ENCODE results near the gene LINGO3. TPM values are rescaled to one million over a fixed set of nuclear protein-coding genes. Genes with fewer than 3 reads are reported as not detected.
A peak's percentile ranks its signal among the peaks of the same experiment; 100 is the strongest.
"Not testable (repeated sequence)": the region's sequence is repeated elsewhere in the genome, so short reads cannot be mapped to it uniquely, and the experiment has no call there.

Gene LINGO3
- total RNA-seq, 1 donor from 2014 or later: not detected

DNA sequence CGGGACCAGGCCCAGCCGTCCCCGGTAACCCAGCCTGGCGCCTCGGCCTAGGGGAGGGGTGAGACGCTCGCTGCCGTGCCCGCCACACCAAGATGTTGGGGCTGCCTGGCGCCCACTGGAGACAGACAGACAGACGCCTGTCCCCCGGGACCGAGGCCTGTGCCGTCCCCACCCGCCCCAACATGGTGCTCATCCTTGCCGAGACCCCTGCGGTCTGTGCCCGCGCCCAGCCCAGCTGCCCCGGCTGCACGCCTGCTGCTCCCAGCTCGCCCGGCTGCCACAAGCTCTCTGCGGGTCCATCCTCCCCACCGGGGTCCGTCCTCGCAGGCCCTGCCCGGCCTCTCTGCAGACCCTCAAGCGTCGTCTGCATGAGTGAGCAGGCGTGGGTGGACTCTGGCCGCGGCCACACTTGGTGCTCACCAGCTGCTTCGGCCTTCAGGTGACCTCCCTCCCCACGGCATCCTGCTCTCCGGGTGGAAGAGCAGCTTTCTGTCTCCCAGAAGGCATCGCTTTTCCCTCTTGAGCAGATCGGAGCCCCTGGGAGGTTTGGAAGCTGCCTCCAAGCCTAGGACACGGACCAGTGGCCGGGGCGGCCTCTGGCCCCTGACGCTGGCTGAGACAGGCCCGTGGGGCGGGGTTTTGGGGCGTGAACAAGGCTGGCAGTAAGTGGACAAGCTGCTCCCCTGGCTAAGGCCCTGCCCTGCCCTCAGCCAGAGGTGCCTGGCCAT is 45.4 kb upstream of the LINGO3 start:
- peaks cover 3% of the 10 kb centered on the region for H3K36me3 ChIP-seq (ENCODE audit: control insufficient read depth, insufficient read depth, low read length)
- H3K4me3 ChIP-seq (ENCODE audit: low read depth, low read length): no peak overlapping the region
- FAIRE-seq (no peak), DNase-seq (ENCODE audit: low read depth) (no peak)
- TF ChIP-seq, protein P1, sequence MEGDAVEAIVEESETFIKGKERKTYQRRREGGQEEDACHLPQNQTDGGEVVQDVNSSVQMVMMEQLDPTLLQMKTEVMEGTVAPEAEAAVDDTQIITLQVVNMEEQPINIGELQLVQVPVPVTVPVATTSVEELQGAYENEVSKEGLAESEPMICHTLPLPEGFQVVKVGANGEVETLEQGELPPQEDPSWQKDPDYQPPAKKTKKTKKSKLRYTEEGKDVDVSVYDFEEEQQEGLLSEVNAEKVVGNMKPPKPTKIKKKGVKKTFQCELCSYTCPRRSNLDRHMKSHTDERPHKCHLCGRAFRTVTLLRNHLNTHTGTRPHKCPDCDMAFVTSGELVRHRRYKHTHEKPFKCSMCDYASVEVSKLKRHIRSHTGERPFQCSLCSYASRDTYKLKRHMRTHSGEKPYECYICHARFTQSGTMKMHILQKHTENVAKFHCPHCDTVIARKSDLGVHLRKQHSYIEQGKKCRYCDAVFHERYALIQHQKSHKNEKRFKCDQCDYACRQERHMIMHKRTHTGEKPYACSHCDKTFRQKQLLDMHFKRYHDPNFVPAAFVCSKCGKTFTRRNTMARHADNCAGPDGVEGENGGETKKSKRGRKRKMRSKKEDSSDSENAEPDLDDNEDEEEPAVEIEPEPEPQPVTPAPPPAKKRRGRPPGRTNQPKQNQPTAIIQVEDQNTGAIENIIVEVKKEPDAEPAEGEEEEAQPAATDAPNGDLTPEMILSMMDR (IDR thresholded peaks at IDR 0.05; ENCODE audit: insufficient read depth, low read length, severe bottlenecking): no peak
- no peaks in the 10 kb centered on the region for H3K27me3 ChIP-seq (ENCODE audit: control insufficient read depth, insufficient read depth, low read length)

DNA sequence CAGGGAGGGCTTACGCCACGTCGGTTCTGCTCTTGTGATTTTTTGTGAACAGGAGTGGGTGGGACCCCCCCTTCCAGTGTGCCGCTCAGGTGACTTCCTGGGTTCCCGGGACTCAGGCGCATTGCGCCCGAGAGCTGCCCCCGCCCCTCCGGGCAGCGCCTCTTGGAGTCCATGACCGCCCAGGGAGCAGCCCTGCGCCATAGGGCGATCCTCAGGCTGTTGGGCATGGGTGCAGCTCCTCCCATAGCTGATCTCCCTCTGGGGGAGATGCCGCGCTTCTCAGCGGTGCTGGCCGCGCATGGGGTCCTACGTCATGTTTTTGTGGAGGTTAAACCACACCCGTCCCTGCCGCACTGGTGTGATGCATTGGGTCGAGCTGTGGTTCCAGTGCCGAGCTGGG is 44.2 kb upstream of the LINGO3 start:
- no peak for FAIRE-seq
- H3K36me3 ChIP-seq (ENCODE audit: control insufficient read depth, insufficient read depth, low read length): peaks cover 3% of the 10 kb centered on the region

GRCh38 chr19:2351591-2351990 is 43.6 kb upstream of the LINGO3 start:
- Histone ChIP-seq H3K4me3 (ENCODE audit: low read depth, low read length) (no peak overlapping the region), H3K27me3 (ENCODE audit: control insufficient read depth, insufficient read depth, low read length) (no peaks in the 10 kb centered on the region), H3K36me3 (ENCODE audit: control insufficient read depth, insufficient read depth, low read length) (peaks cover 3% of the 10 kb centered on the region)
- FAIRE-seq: no peak
- DNase-seq (ENCODE audit: low read depth): no peak
- TF ChIP-seq, protein P1 (IDR thresholded peaks at IDR 0.05; ENCODE audit: insufficient read depth, low read length, severe bottlenecking): no peak

More for the DNA sequence above, 44.2 kb upstream of the LINGO3 start:
- no peak for DNase-seq (ENCODE audit: low read depth)
- TF ChIP-seq, protein P1 (IDR thresholded peaks at IDR 0.05; ENCODE audit: insufficient read depth, low read length, severe bottlenecking): no peak
- Histone ChIP-seq H3K4me3 (ENCODE audit: low read depth, low read length) (no peak overlapping the region), H3K27me3 (ENCODE audit: control insufficient read depth, insufficient read depth, low read length) (no peaks in the 10 kb centered on the region)

DNA sequence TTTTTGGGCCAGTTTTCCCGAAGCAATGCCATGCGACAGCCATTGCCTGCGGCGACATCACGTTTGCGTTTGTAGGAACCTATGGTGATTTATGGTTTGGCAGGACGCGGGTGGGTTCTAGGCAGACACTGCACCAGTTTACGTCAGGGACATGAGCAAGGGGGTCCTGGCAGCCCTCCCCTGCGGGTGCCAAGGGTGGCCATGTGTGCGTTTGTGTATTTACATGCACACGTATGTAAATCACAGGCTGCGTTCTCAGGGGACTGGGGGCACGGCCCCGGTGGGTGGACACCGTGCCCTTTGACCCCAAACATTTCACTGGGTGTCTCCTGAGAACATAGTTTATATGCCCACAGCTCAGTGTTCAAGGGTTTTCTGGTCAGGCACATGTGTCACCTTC is 42.7 kb upstream of the LINGO3 start:
- no peaks in the 10 kb centered on the region for H3K27me3 ChIP-seq (ENCODE audit: control insufficient read depth, insufficient read depth, low read length)
- peaks cover 3% of the 10 kb centered on the region for H3K36me3 ChIP-seq (ENCODE audit: control insufficient read depth, insufficient read depth, low read length)
- no peak overlapping the region for H3K4me3 ChIP-seq (ENCODE audit: low read depth, low read length)
- no peak for DNase-seq (ENCODE audit: low read depth)
- TF ChIP-seq, protein P1 (IDR thresholded peaks at IDR 0.05; ENCODE audit: insufficient read depth, low read length, severe bottlenecking): no peak
- peak; percentile 68 for FAIRE-seq

- H3K27me3 ChIP-seq (ENCODE audit: control insufficient read depth, insufficient read depth, low read length); H3K4me3 ChIP-seq (ENCODE audit: low read depth, low read length); H3K36me3 ChIP-seq (ENCODE audit: control insufficient read depth, insufficient read depth, low read length); DNase-seq (ENCODE audit: low read depth); FAIRE-seq: not testable (repeated sequence)
Measured at GRCh38 chr19:2349818-2350217, 41.9 kb upstream of the LINGO3 start.

DNA sequence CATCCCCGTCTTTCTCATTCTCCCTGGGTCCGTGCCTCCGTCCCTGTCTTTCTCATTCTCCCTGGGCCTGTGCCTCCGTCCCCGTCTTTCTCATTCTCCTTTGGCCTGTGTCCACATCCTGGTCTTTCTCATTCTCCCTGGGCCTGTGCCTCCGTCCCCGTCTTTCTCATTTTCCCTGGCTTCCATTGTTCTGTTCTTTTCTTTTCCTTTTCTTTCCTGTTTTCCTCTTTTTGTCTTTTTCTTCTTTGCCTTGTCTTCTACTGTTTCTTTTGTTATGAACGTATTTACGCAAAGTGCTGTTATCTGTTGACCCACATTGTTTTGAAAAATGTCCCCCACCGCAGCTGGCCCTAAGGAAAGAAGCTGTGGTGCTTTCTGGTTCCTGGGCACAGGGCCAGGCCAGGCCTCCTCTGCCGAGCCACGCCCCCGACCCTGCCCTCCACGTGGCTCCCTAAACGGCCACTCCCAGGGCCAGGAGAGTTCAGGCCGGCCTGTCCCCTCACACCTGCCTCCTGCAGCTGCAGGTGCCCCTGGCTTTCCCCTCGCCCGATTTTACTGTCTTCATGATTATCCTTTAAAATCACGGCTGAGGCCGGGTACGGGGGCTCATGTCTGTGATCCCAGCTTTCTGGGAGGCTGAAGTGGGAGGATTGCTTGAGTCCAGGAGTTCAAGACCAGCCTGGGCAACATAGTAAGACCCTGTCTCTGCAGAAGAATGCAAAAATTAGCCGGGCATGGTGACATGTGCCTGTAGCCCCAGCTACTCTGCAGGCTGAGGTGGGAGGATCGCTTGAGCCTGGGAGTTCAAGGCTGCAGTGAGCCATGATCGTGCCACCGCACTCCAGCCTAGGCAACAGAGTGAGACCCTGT is 38.1 kb upstream of the LINGO3 start:
- Histone ChIP-seq H3K36me3 (ENCODE audit: control insufficient read depth, insufficient read depth, low read length) (peaks cover 2% of the 10 kb centered on the region), H3K27me3 (ENCODE audit: control insufficient read depth, insufficient read depth, low read length) (no peaks in the 10 kb centered on the region), H3K4me3 (ENCODE audit: low read depth, low read length) (no peak overlapping the region)
- TF ChIP-seq, protein P1 (IDR thresholded peaks at IDR 0.05; ENCODE audit: insufficient read depth, low read length, severe bottlenecking): no peak
- no peak for DNase-seq (ENCODE audit: low read depth)
- peak; percentile 36 for FAIRE-seq
